Skeletal muscle cell (primary cell): Measurements from ENCODE around the gene ELP1.
"Not testable (repeated sequence)": the region's sequence is repeated elsewhere in the genome, so short reads cannot be mapped to it uniquely, and the experiment has no call there.

Source experiments
- DNase-seq: peaks from one replicate; pipeline ENCODE4 v3.0.0-alpha.2; 2010; ENCODE audit warnings: low read depth
- H3K4me3 ChIP-seq: 2 replicates; pipeline ENCODE4 v1.5.1; 2011; ENCODE audit warnings: low read depth, mild to moderate bottlenecking, control low read depth, low read length, moderate library complexity

Gene ELP1

DNA sequence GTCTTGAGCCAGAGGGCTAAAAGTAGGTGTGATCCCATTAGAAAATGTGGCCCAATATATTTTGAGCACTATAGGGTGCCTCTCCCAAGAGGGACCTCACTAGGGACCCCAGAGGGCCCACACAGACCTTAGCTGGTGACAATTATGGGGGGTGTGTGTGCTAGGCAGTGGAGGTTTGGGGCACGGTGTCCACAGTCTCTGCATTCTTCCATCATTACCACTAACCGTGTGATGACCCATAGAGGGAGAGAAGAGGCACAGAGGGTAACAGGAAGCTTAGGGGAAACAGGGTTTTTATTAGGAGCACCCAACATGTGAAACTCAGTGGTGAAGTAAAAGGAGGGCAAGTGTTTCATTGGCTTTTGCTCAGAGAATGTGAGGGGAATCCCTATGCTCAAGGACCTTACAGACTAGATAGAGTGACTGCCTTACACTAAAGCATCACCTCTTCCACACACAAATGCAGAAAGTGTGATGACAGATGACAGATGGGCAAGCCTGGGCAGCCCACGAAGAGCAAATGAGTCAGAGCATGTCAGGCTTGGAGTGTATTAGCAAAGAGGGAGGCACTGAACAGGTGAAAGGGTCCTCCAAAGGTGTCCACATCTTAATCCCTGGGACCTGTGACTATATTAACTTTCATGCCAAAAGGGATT lies 74.3 kb downstream of the ELP1 start:
- no peak overlapping the region for H3K4me3 ChIP-seq
- DNase-seq: no peak

DNA sequence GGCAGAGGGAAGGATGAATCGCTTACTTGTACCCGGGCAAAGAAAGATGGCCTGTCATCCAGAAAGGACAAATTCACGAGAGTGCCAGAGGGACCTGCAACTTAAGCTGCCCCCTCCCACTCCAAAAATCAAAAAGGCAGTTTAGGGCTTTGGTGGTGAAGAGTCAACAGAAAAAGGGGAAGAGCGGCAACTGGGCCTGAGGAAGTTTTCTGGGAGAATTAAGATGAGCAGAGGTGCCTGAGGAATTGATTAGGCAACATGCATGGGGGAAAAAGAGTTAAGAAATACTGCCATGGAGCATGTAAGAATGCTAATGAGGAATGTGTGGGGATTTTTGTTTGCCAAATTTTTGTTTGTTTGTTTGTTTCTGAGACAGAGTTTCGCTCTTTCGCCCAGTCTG lies 76.4 kb downstream of the ELP1 start:
- no peak for DNase-seq
- no peak overlapping the region for H3K4me3 ChIP-seq

DNA sequence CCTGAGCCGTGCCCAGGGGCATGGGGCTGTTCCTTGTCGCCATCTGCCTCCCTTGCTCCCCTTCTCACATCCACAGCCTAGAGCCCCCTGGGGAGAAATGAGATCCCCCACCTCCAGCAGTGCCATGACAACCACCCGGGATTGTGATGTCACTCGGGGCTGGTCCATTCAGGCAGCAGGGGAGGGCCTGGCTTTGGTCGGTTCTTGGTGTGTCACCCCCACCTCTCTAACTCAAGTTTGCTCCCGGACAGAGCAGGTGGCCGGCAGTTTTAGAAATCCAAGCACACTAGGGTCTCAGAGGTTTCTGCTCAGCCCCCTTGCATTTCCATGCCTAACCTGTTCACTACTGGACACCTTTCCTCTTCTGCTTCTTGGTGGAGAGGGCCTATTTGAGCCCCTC lies 78.0 kb downstream of the ELP1 start, which contains the start of gene ACTL7B:
Gene ACTL7B, minus strand, starts transcription at position 99 of the 400 bp plus-strand sequence. Its CDS starts 56 bp downstream, at position 43.
- H3K4me3 ChIP-seq: no peak within 1 kb of the TSS

DNA sequence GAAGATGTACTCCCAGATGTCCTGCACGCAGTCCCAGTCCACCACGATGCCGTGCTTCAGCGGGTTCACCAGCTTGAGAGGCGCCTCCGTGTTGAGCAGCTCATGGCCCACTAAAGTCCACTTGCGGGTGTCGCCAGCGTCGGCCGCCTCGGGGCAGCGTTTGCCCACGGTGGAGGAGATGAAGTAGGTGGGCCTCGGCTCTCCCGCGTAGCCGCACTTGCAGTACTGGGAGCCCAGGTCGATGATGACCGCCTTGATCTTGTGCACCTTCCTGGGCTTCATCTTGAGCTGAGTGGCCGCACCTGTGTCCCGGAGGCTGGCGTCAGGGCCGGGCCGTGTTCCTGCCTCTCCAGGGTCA lies 78.4 kb downstream of the ELP1 start:
- no peak for DNase-seq
- no peak overlapping the region for H3K4me3 ChIP-seq

More for the DNA sequence above, 78.0 kb downstream of the ELP1 start, which contains the start of gene ACTL7B:
- DNase-seq: no peak

DNA sequence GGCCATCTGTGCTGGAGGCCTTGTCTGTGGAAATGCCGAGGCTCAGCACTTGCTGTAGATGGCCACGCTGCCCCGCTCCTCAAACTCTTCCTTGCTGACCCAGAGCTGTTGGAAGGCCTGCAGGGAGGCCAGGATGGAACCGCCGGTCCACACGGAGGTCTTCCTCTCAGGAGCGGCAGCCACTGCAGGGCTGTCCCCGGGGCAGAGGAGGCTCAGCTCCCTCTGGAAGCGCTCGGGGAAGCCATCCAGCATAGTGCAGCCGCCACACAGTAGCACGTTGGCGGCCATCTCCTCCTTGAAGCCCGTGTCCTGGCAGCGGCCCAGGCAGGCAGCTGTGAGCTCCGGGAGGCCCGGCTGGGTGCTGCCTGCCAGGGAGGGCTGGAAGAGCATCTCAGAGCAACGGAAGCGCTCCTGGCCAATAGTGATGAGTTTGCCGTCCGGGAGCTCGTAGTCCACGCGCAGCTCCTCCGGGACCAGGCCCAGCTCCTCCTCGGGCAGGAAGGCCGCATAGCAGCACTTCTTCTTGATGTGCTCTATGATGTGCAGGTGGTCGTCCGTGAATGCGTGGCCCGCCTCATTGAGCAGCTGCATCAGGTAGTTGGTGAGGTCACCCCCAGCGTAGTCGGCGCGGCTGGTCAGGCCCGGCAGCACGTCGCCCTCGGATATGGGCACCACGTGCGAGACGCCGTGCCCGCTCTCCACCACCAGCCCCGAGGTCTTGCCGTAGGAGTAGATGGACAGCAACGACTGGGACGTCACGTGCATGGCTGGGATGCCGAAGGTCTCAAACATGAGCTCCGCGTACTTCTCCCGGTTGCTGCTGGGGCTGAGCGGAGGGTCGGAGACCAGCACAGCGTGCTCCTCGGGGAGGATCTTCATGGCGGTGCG lies 79.0 kb downstream of the ELP1 start:
- H3K4me3 ChIP-seq: no peak overlapping the region
- DNase-seq: no peak

DNA sequence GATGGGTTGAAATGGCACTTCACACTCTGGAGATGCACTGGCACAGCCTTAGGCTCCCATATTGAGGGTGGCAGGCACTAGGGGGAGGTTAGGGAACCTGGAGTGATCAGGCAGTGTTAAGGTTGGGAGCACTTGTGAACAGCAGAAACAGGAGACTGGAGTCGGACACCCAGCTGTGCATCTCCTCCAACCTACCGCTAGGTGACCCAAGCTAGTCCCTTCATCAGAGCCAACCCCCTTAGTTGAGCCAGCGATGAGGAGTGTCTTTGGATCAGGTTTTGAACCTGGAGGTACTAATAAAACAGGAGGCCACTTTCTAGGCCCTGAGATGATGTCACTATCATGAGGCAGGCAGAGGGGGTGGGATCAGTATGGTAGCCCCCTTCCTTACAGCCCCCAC lies 79.8 kb downstream of the ELP1 start:
- no peak overlapping the region for H3K4me3 ChIP-seq
- no peak for DNase-seq

DNA sequence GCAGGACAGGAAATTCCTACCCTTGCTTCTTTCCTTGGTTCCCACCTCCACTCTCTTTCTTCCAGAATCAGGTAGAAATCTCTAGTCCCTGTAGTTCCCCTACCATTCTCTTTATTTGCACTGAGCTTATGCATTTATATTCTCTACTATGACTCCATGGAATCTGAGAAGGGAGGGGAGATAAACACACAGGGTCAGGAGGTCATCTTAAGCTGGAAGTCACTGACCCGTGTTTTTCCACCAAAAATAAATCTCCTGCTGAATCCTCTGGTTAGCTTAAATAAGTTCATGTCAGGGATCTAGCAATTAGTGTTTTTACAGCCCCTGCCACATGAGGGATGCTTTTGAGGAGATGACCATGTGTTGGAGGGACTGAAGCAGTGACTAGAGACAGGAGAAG lies 81.8 kb downstream of the ELP1 start:
- DNase-seq: no peak
- H3K4me3 ChIP-seq: no peak overlapping the region

DNA sequence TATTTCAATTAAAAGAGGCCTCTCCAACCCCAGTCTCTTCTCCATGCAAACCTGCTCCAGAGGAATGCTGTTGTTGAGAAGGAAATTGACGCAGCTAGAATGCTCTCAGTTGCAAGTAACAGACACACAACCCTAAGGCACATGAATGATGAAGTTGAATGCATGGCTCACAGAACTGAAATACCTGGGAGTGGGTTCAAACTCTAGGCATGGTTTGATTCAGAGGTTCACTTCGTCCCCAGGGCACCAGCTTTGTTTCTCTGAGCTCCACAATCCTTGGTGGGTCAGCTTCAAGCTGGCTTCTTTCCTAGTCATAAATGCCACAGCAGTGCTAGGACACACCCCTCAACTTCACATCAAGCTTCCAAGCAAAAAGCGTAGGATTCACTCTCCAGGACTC lies 82.8 kb downstream of the ELP1 start:
- no peak overlapping the region for H3K4me3 ChIP-seq
- DNase-seq: no peak

DNA sequence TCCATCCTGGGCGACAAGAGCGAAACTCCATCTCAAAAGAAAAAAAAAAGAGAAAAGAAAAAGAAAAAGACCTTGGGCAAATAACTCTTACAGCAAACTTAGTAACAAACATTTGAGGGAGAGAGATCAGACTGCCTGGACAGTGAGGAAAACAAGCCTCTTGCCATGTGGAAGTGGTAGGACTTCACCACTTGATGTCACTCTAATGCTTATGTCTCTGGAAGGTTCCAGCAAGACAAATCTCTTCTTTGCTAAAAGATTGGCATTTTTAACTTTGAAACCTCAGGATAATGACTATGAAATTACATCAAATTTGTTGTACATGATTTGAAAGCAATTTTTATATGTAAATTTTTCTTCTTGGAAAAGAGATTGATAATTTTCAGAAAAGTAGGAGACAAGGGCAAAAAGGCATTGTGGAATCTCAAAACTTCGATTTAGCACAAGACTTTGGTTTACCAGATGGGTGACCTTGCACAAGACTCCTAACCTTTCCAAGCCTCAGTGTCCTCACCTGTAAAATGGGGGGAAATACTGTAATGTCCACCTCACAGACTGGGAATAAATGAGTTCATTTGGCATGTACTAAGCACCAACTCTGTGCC lies 83.5 kb downstream of the ELP1 start:
- no peak overlapping the region for H3K4me3 ChIP-seq
- DNase-seq: no peak

DNA sequence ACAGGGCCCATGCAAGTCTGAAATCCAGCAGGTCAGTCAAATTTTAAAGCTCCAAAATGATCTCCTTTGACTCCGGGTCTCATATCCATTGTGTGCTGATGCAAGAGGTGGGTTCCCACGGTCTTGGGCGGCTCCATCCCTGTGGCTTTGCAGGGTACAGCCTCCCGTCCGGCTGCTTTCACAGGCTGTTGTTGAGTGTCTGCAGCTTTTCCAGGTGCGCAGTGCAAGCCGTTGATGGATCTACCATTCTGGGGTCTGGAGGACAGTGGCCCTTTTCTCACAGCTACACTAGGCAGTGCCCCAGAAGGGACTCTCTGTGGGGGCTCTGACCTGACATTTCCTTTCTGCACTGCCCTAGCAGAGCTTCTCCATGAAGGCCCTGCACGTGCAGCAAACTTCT lies 85.6 kb downstream of the ELP1 start:
- H3K4me3 ChIP-seq, DNase-seq: not testable (repeated sequence)

DNA sequence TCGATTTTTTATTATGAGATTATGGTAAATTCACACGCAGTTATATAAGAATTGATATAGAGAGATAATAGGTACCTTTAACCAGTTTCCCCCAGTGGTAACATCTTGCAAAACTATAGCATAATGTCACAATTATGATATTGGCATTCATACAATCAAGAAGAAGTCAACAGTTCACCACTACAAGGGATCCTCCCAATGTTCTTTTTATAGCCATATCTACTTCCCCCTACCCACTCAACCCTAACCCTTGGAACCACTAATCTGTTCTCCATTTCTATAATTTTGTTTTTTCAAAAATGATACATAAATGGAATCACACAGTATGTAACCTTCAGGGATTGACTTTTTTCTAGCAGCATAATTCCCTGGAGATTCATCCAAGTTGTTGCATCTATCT lies 88.0 kb downstream of the ELP1 start:
- no peak overlapping the region for H3K4me3 ChIP-seq
- DNase-seq: no peak

DNA sequence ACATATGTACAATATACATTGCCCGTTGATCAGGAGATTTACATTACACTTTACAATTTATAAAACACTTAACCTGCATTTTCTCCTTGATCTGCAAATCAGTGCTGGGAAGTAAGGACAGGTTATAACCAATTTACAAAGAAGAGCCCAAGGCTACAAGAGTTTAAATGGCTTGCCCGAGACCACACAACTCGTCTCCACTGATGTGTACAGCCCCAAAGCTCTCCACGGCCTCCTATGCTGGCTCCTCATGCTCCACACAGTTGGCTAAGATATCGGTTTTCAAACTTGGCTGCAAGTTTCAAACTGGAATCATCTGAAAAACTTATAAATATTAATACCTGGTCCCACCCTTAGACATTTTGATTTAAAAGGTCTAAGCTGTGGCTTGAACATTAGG lies 88.4 kb downstream of the ELP1 start:
- no peak for DNase-seq
- no peak overlapping the region for H3K4me3 ChIP-seq

DNA sequence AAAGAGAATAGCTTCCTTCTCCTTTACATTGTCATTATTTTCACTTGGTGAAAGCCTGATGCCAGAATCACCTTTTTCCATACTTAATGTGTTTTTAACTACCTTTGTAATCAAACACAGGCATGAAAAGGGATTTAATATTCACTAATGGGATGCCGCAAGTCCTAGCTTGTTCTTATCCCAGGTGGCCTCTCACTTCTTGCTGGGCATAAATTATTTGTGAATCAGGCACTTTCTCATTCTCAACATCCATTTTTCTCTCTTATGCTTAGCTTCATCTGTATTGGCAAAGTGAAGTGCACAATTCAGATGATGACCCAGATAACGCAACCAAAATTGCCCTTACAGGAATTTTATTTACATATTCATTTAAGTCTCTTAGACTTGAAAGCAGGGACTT lies 89.1 kb downstream of the ELP1 start:
- no peak overlapping the region for H3K4me3 ChIP-seq
- DNase-seq: no peak

DNA sequence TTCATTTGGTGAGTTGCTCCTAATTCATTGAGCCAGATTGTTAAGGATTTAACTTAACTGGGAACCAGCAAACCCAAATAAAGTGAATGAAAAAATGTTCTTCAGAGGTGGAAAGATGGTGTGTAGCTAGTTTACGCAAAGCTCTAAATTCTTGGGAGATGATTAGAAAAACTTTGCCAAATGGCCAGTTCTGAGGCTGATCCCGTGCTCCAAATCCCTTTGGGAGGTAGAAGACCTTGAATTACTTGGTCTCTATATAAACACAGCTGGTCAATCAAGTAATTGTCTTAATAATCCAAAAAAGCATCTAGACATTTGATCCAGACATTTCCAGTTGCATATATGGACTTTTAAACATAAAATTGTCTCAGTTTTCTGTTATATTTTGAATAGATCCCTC lies 89.5 kb downstream of the ELP1 start:
- no peak overlapping the region for H3K4me3 ChIP-seq
- no peak for DNase-seq

DNA sequence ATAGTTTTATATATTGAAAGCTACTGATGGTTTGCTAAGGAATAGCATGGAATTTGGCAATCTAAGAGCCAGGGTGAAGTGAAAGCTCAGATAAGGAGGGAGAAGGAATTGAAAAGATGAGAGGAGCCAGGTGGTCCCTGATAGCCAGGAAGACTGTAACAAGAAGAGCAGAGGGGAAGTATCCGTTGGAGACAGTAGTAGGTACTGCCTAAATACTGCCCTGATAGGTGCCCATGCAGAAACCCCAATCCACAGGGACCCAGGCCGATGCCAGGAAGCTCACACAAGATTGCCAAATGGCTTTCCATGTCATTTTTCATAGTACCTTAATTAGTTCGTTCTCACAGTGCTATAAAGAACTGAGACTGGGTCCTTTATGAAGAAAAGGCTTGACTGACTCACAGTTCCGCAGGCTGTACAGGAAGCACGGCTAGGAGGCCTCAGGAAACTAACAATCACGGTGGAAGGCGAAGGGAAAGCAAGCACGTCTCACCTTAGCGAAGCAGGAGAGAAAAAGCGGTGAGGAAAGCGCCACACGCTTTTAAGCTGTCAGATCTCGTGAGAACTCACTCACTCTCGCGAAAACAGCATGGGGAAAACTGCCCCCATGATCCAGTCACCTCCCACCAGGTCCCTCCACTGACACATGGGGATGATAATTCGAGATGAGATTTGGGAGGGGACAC lies 91.2 kb downstream of the ELP1 start:
- DNase-seq: no peak
- H3K4me3 ChIP-seq: no peak overlapping the region

DNA sequence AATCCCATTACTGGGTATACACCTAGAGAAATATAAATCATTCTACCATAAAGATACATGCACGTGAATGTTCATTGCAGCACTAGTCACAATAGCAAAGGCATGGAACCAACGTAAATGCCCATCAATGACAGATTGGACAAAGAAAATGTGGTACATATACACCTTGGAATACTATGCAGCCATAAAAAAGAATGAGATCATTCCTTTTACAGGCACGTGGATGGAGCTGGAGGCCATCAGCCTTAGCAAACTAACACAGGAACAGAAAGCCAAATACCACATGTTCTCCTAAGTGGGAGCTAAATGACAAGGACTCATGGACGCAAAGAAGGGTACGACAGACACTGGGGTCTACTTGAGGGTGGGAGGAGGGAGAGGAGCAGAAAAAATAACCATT lies 94.4 kb downstream of the ELP1 start:
- H3K4me3 ChIP-seq: not testable (repeated sequence)

DNA sequence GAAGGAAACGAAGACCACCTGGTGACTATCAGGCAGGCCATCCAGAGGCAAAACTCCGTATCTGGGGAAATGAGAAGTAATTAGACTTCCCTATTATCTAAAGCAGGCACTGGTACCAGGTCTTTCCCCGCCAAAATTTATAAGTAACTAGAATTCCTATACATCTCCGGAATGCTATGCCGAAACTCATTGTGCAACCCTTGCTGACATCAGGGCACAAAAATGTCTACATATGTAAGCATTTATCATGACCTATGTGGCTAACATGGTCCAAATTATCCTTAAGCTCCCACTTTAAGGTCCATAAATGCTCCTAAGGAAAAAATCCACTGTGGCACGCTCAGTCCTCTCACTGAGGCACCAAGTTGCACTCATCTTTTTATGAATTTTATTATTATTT lies 95.9 kb downstream of the ELP1 start:
- peak; percentile 56 for DNase-seq
- no peak overlapping the region for H3K4me3 ChIP-seq

More for the DNA sequence above, 94.4 kb downstream of the ELP1 start:
- DNase-seq: not testable (repeated sequence)

DNA sequence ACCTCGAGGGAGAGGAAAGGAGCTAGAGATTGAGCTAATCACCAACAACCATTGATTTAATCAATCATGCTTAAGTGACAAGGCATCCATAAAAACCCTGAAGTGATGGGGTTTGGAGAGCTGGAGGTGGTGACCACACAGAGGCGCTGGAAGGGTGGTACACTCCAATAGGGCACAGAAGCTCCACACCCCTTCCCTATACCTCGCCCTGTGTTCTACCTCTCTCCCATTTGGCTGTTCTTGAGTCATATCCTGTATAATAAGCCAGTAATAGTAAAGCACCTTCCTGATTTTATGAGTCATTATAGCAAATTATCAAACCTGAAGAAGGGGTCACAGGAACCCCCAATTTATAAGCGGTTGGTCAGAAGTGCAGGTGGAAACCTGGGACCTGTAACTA lies 96.4 kb downstream of the ELP1 start:
- DNase-seq: no peak
- H3K4me3 ChIP-seq: no peak overlapping the region

DNA sequence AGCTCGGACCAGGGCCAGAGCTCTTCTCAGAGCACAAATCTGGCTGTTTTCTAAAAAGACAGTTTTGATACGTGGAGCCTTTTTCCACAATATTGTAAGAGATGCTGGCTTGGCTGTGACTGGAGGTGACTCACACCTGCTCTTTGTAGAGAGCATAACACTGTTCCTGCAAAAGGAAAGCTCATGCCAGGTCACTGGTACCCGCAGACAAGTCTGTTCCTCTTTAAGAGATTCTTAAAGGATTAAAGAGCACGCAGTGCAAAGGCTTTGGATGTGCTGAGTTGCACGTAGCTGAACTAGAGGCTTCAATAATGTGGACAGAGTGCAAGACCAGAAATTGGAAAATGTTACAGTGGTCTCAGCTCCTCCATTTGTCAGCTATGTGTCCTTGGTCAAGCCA lies 97.1 kb downstream of the ELP1 start:
- peak; percentile 23 for DNase-seq
- H3K4me3 ChIP-seq: no peak overlapping the region

DNA sequence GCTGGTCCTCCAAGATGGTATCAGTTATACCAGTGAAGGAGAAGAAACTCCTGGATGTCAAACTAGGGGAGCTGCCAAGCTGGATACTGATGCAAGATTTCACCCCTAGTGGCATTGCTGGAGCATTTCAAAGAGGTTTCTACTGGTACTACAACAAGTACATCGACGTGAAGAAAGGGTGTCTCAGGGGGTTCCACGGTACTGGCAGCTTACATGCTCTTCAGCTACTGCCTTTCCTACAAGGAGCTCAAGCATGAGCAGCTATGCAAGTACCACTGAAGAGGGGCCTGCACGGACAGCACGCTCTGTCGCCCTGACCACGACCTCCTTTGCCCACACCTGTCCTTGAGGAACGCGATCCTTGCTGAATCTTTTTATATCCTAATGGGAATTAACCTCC lies 97.6 kb downstream of the ELP1 start:
- no peak overlapping the region for H3K4me3 ChIP-seq

More for the DNA sequence above, 97.6 kb downstream of the ELP1 start:
- no peak for DNase-seq
